WTC11 (cell line): ENCODE results near the gene NDRG3.

Experiments used
- CTCF ChIP-seq: fragments of 200-600 bp; IDR thresholded peaks from 2 replicates; pipeline ENCODE4 v1.8.0; 2022; ENCODE audit warnings: antibody characterized with exemption
- MAX ChIP-seq: sonication (generic); formaldehyde crosslinking; IDR thresholded peaks from 2 replicates; pipeline ENCODE4 v1.8.0; 2022; ENCODE audit warnings: mild to moderate bottlenecking, missing genetic modification reagents
- NFYB ChIP-seq: sonication (generic); formaldehyde crosslinking; conservative IDR thresholded peaks from 2 replicates; pipeline ENCODE4 v1.8.0; 2022; ENCODE audit warnings: low read depth, missing genetic modification reagents
- NR2C2 ChIP-seq: sonication (generic); formaldehyde crosslinking; IDR thresholded peaks from 2 replicates; pipeline ENCODE4 v1.8.0; 2022; ENCODE audit warnings: mild to moderate bottlenecking, missing genetic modification reagents
- SP1 ChIP-seq: sonication (generic); formaldehyde crosslinking; conservative IDR thresholded peaks from 2 replicates; pipeline ENCODE4 v1.8.1; 2022; ENCODE audit warnings: missing genetic modification reagents
- TCF7 ChIP-seq: sonication (generic); formaldehyde crosslinking; IDR thresholded peaks from 2 replicates; pipeline ENCODE4 v1.8.0; 2022; ENCODE audit warnings: mild to moderate bottlenecking, low read depth, missing genetic modification reagents, moderate library complexity
- ZNF416 ChIP-seq: fragments of 250-450 bp; sonication (Bioruptor Pico); IDR thresholded peaks from 2 replicates; pipeline ENCODE4 v1.9.0; 2021; ENCODE audit warnings: mild to moderate bottlenecking, inconsistent platforms
- TF ChIP-seq, protein P1 (sequence below): sonication (generic); formaldehyde crosslinking; IDR thresholded peaks from 2 replicates; pipeline ENCODE4 v1.8.1; 2022; ENCODE audit warnings: mild to moderate bottlenecking, missing genetic modification reagents, moderate library complexity, borderline replicate concordance

- TF ChIP-seq CTCF (no peak), MAX (no peak), ZNF416 (no peak), SP1 (no peak), NFYB (CRISPR knock-in tag) (no peak), TCF7 (no peak), NR2C2 (CRISPR knock-in tag) (no peak)
- TF ChIP-seq, protein P1, sequence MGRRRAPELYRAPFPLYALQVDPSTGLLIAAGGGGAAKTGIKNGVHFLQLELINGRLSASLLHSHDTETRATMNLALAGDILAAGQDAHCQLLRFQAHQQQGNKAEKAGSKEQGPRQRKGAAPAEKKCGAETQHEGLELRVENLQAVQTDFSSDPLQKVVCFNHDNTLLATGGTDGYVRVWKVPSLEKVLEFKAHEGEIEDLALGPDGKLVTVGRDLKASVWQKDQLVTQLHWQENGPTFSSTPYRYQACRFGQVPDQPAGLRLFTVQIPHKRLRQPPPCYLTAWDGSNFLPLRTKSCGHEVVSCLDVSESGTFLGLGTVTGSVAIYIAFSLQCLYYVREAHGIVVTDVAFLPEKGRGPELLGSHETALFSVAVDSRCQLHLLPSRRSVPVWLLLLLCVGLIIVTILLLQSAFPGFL: no peak
Observed at GRCh38 chr20:36773107-36773596, 27.3 kb upstream of the NDRG3 start.
